PC-9 (cell line): ENCODE results near the gene HDAC1. TPM values are rescaled to one million over a fixed set of nuclear protein-coding genes. Genes with fewer than 3 reads are reported as not detected.

Experiments used
- BruUV-seq: library from RNA; stranded (reverse); fragments of 400-500 nt; replicated peaks from 2 replicates; lab custom pipeline; 2021; lab: Mats Ljungman, UMichigan
- CTCF ChIA-PET: fragments of 300-600 bp; sonication (Branson Sonifier 250); formaldehyde crosslinking; loops from one replicate; lab custom pipeline; 2022; ENCODE audit warnings: antibody characterized with exemption; lab: Charles Lee
- POLR2A ChIA-PET: fragments of 300-600 bp; sonication (Branson Sonifier 250); formaldehyde crosslinking; loops from one replicate; lab custom pipeline; 2022; ENCODE audit warnings: antibody characterized with exemption; ENCODE audit not compliant: unreplicated experiment; lab: Charles Lee
- DNase-seq, 2 experiments: peaks; one replicate each; pipeline versions ENCODE4 v3.0.0 to v3.0.0-alpha.2; 2015 to 2022; ENCODE audit warnings: mixed read lengths in 1 of 2
- H2AFZ ChIP-seq: fragments of 200-600 bp; sonication (generic); 2 replicates; pipeline ENCODE4 v1.8.1; 2017; ENCODE audit warnings: antibody characterized with exemption
- H3F3A ChIP-seq: fragments of 200-600 bp; sonication (generic); 2 replicates; pipeline ENCODE4 v1.8.1; 2017; ENCODE audit warnings: antibody characterized with exemption, mild to moderate bottlenecking, low read depth; ENCODE audit not compliant: insufficient read depth
- H3K27ac ChIP-seq: fragments of 200-600 bp; sonication (generic); 2 replicates; pipeline ENCODE4 v1.6.1; 2016; ENCODE audit warnings: mixed run types
- H3K27me3 ChIP-seq: fragments of 200-600 bp; sonication (generic); 2 replicates; pipeline ENCODE4 v1.6.1; 2016; ENCODE audit warnings: low read depth, mixed run types; ENCODE audit not compliant: insufficient read depth
- H3K36me3 ChIP-seq: fragments of 200-600 bp; sonication (generic); 2 replicates; pipeline ENCODE4 v1.6.1; 2016; ENCODE audit warnings: low read depth, mixed run types
- H3K4me1 ChIP-seq: fragments of 200-600 bp; sonication (generic); replicated peaks from 2 replicates; pipeline ENCODE4 v1.6.1; 2016; ENCODE audit warnings: mixed run types; ENCODE audit not compliant: insufficient read depth
- H3K4me2 ChIP-seq: fragments of 200-600 bp; sonication (generic); 2 replicates; pipeline ENCODE4 v1.6.1; 2017; ENCODE audit warnings: mixed run types
- H3K4me3 ChIP-seq: fragments of 200-600 bp; sonication (generic); 2 replicates; pipeline ENCODE4 v1.6.1; 2016; ENCODE audit warnings: mixed run types
- H3K79me2 ChIP-seq: fragments of 200-600 bp; sonication (generic); 2 replicates; pipeline ENCODE4 v1.6.1; 2017; ENCODE audit warnings: low read depth, mixed run types
- H3K9me2 ChIP-seq: fragments of 200-600 bp; sonication (generic); 2 replicates; pipeline ENCODE4 v1.8.1; 2017; ENCODE audit warnings: mild to moderate bottlenecking; ENCODE audit not compliant: insufficient read depth
- H3K9me3 ChIP-seq: fragments of 200-600 bp; sonication (generic); 2 replicates; pipeline ENCODE4 v1.8.1; 2016; ENCODE audit warnings: low read depth; ENCODE audit not compliant: insufficient read depth
- H4K20me1 ChIP-seq: fragments of 200-600 bp; sonication (generic); 2 replicates; pipeline ENCODE4 v1.8.1; 2017; ENCODE audit not compliant: insufficient read depth
- EZH2 ChIP-seq: fragments of 200-600 bp; sonication (generic); IDR thresholded peaks from 2 replicates; pipeline ENCODE4 v1.8.0; 2017; ENCODE audit warnings: antibody characterized with exemption, low read depth
- intact Hi-C: fragments of 100-400 bp; cut with micrococcal nuclease; formaldehyde crosslinking; loops from one replicate; pipeline ENCODE4 v1.10.0; 2022; ENCODE audit not compliant: unreplicated experiment
- total RNA-seq: library from RNA; stranded (reverse); gene quantifications from 2 replicates; pipeline ENCODE4 v1.2.3, GENCODE V29; 2021
- TF ChIP-seq, protein P1 (sequence below): fragments of 200-600 bp; sonication (generic); conservative IDR thresholded peaks from 2 replicates; pipeline ENCODE4 v1.6.1; 2017; ENCODE audit warnings: mixed run types, antibody characterized with exemption, mild to moderate bottlenecking, moderate library complexity

Gene HDAC1
- total RNA-seq, 1 experiment from 2014 or later: 171 TPM

GRCh38 chr1:32342704-32343103 is 50.8 kb downstream of the HDAC1 start:
- no peak for DNase-seq
- no TSS peak for BruUV-seq
- TF ChIP-seq, protein P1, sequence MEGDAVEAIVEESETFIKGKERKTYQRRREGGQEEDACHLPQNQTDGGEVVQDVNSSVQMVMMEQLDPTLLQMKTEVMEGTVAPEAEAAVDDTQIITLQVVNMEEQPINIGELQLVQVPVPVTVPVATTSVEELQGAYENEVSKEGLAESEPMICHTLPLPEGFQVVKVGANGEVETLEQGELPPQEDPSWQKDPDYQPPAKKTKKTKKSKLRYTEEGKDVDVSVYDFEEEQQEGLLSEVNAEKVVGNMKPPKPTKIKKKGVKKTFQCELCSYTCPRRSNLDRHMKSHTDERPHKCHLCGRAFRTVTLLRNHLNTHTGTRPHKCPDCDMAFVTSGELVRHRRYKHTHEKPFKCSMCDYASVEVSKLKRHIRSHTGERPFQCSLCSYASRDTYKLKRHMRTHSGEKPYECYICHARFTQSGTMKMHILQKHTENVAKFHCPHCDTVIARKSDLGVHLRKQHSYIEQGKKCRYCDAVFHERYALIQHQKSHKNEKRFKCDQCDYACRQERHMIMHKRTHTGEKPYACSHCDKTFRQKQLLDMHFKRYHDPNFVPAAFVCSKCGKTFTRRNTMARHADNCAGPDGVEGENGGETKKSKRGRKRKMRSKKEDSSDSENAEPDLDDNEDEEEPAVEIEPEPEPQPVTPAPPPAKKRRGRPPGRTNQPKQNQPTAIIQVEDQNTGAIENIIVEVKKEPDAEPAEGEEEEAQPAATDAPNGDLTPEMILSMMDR: no peak
- TF ChIP-seq EZH2: no peak
- no peak overlapping the region for H2AFZ ChIP-seq
- no peaks in the 10 kb centered on the region for H3K27me3 ChIP-seq
- H3K79me2 ChIP-seq: no peaks in the 10 kb centered on the region
- ChIA-PET CTCF (no interaction called here), POLR2A (no interaction called here)
- H3K27ac ChIP-seq: no peak overlapping the region
- no peaks in the 10 kb centered on the region for H3K36me3 ChIP-seq
- intact Hi-C loops: no loop called here
- H3K4me3 ChIP-seq: no peak overlapping the region
- peaks cover 9% of the 10 kb centered on the region; the same call in 1 of the 2 replicates for H3F3A ChIP-seq
- H3K9me3 ChIP-seq: no peaks in the 10 kb centered on the region
- no peak overlapping the region for H3K4me2 ChIP-seq
- no peaks in the 10 kb centered on the region for H4K20me1 ChIP-seq
- H3K4me1 ChIP-seq: peaks cover 19% of the 10 kb centered on the region
- H3K9me2 ChIP-seq: no peaks in the 10 kb centered on the region

- Histone ChIP-seq H3K4me3 (no peak overlapping the region), H3K27ac (no peak overlapping the region), H3K9me3 (no peaks in the 10 kb centered on the region), H3K4me1 (peaks cover 17% of the 10 kb centered on the region), H4K20me1 (no peaks in the 10 kb centered on the region), H3K9me2 (no peaks in the 10 kb centered on the region), H3K36me3 (no peaks in the 10 kb centered on the region), H3K79me2 (no peaks in the 10 kb centered on the region), H3K4me2 (peak overlapping the region; percentile 35), H3F3A (peaks cover 14% of the 10 kb centered on the region; the same call in 1 of the 2 replicates), H3K27me3 (no peaks in the 10 kb centered on the region), H2AFZ (0 out of 2 replicates have a peak overlapping the region, but pooled peaks have one; percentile 31)
- intact Hi-C loops: no loop called here
- TF ChIP-seq, protein P1: no peak
- TF ChIP-seq EZH2: no peak
- CTCF ChIA-PET: no interaction called here
- BruUV-seq: no TSS peak
- POLR2A ChIA-PET: interaction anchor here (0.5 to 0.6 kb wide), 2 partner anchors 27 to 109 kb away, joined by 3 to 8 read pairs; no protein-coding TSS in a partner anchor
- DNase-seq: peak in 1 of 2 experiments; percentile 46
Observed at GRCh38 chr1:32345289-32345827, 53.5 kb downstream of the HDAC1 start.

- H3K9me3 ChIP-seq: no peaks in the 10 kb centered on the region
- POLR2A ChIA-PET: interaction anchor here (0.6 kb wide), 2 partner anchors 11 to 47 kb away, joined by 4 to 5 read pairs; no protein-coding TSS in a partner anchor
- H3F3A ChIP-seq: peaks cover 19% of the 10 kb centered on the region; the same call in 1 of the 2 replicates
- no peaks in the 10 kb centered on the region for H3K9me2 ChIP-seq
- no peak for DNase-seq
- no peaks in the 10 kb centered on the region for H3K36me3 ChIP-seq
- intact Hi-C loops: no loop called here
- no peak overlapping the region for H3K27ac ChIP-seq
- H3K79me2 ChIP-seq: no peaks in the 10 kb centered on the region
- CTCF ChIA-PET: no interaction called here
- BruUV-seq: no TSS peak
- TF ChIP-seq EZH2: no peak
- TF ChIP-seq, protein P1: no peak
- H3K4me1 ChIP-seq: peaks cover 20% of the 10 kb centered on the region
- H3K4me3 ChIP-seq: no peak overlapping the region
- no peaks in the 10 kb centered on the region for H4K20me1 ChIP-seq
- H3K4me2 ChIP-seq: no peak overlapping the region
- no peak overlapping the region for H2AFZ ChIP-seq
- H3K27me3 ChIP-seq: no peaks in the 10 kb centered on the region
Observed at GRCh38 chr1:32346532-32347157, 54.8 kb downstream of the HDAC1 start.
